HL-60 (cell line): ENCODE results near the gene ELF2.
"Not testable (repeated sequence)": the region's sequence is repeated elsewhere in the genome, so short reads cannot be mapped to it uniquely, and the experiment has no call there.

Experiments used
- DNase-seq, 2 experiments: peaks; one replicate each; pipeline ENCODE4 v3.0.0-alpha.2; 2010 to 2020; ENCODE audit warnings: low read depth in 1 of 2, low spot score in 1 of 2
- H3K27ac ChIP-seq: fragments of 250-450 bp; sonication (Bioruptor Pico); replicated peaks from 2 replicates; pipeline ENCODE4 v1.5.1; 2020; ENCODE audit warnings: mild to moderate bottlenecking, moderate library complexity
- H3K27me3 ChIP-seq: fragments of 250-450 bp; sonication (Bioruptor Pico); 2 replicates; pipeline ENCODE4 v1.5.1; 2021; ENCODE audit warnings: mild to moderate bottlenecking, moderate library complexity; ENCODE audit not compliant: insufficient read depth, poor library complexity, severe bottlenecking
- H3K4me3 ChIP-seq: replicated peaks from 2 replicates; pipeline ENCODE4 v1.5.1; 2011; ENCODE audit warnings: mild to moderate bottlenecking, control low read depth, low read length; ENCODE audit not compliant: insufficient read depth
- CTCF ChIP-seq: IDR thresholded peaks from one replicate; pipeline ENCODE4 v1.5.1; 2011; ENCODE audit warnings: low read length, control low read depth, inconsistent platforms; ENCODE audit not compliant: insufficient read depth
- GABPA ChIP-seq: IDR thresholded peaks from 2 replicates; pipeline ENCODE4 v1.6.1; 2012; ENCODE audit warnings: low read depth
- POLR2AphosphoS5 ChIP-seq: IDR thresholded peaks from 2 replicates; pipeline ENCODE4 v1.6.1; 2012; ENCODE audit warnings: low read depth
- SPI1 ChIP-seq: IDR thresholded peaks from 2 replicates; pipeline ENCODE4 v1.6.1; 2012; ENCODE audit warnings: low read depth, mild to moderate bottlenecking, borderline replicate concordance
- TF ChIP-seq, protein P1 (sequence below): IDR thresholded peaks from 2 replicates; pipeline ENCODE4 v1.6.1; 2012; ENCODE audit warnings: low read depth; ENCODE audit not compliant: insufficient replicate concordance

ELF2 gene

GRCh38 chr4:139221687-139222086 lies 44.7 kb upstream of the ELF2 start:
- DNase-seq: no peak
- H3K4me3 ChIP-seq: no peak overlapping the region
- TF ChIP-seq CTCF (no peak), SPI1 (no peak), GABPA (no peak), POLR2AphosphoS5 (no peak)
- TF ChIP-seq, protein P1, sequence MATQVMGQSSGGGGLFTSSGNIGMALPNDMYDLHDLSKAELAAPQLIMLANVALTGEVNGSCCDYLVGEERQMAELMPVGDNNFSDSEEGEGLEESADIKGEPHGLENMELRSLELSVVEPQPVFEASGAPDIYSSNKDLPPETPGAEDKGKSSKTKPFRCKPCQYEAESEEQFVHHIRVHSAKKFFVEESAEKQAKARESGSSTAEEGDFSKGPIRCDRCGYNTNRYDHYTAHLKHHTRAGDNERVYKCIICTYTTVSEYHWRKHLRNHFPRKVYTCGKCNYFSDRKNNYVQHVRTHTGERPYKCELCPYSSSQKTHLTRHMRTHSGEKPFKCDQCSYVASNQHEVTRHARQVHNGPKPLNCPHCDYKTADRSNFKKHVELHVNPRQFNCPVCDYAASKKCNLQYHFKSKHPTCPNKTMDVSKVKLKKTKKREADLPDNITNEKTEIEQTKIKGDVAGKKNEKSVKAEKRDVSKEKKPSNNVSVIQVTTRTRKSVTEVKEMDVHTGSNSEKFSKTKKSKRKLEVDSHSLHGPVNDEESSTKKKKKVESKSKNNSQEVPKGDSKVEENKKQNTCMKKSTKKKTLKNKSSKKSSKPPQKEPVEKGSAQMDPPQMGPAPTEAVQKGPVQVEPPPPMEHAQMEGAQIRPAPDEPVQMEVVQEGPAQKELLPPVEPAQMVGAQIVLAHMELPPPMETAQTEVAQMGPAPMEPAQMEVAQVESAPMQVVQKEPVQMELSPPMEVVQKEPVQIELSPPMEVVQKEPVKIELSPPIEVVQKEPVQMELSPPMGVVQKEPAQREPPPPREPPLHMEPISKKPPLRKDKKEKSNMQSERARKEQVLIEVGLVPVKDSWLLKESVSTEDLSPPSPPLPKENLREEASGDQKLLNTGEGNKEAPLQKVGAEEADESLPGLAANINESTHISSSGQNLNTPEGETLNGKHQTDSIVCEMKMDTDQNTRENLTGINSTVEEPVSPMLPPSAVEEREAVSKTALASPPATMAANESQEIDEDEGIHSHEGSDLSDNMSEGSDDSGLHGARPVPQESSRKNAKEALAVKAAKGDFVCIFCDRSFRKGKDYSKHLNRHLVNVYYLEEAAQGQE: no peak
- H3K27ac ChIP-seq: no peak overlapping the region
- no peaks in the 10 kb centered on the region for H3K27me3 ChIP-seq

- Histone ChIP-seq H3K4me3 (no peak overlapping the region), H3K27ac (no peak overlapping the region), H3K27me3 (no peaks in the 10 kb centered on the region)
- TF ChIP-seq POLR2AphosphoS5: no peak
- TF ChIP-seq, protein P1: no peak
- DNase-seq: no peak
Measured at GRCh38 chr4:139219450-139220055, 42.5 kb upstream of the ELF2 start.

DNA sequence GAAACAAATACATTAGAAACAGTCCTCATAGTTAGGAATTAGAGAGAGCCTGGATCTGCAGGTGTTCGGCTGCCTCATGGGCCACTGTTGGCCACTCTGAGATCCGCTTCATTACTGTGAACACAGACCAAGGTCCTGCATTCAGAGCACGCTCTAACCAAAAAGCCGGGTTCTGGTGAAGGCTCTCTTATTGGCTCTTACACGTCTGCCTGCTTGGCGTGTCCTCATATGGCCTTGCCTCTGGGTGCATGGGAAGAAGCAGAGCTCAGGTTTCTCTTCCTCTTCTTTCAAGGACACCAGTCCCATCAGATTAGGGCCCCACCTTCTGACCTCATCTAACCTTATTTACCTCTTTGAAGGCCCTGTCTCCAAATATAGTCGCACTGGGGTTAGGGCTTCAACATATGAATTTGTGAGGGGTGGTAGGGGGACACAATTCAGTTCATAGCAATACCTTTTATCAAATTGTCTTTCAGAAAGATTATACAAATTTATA lies 37.1 kb upstream of the ELF2 start:
- Histone ChIP-seq H3K27me3 (no peaks in the 10 kb centered on the region), H3K27ac (peak overlapping the region; percentile 30), H3K4me3 (no peak overlapping the region)
- peak; percentile 69 to 93 for DNase-seq
- TF ChIP-seq CTCF (no peak), POLR2AphosphoS5 (0 out of 2 replicates have a peak, but pooled peaks have one; percentile 32), GABPA (no peak), SPI1 (peak; percentile 81)
- TF ChIP-seq, protein P1: no peak

- not testable (repeated sequence) for H3K4me3 ChIP-seq, DNase-seq, H3K27me3 ChIP-seq
- H3K27ac ChIP-seq: peak overlapping the region; percentile 30
Measured at GRCh38 chr4:139213633-139214032, 36.6 kb upstream of the ELF2 start.
